KBM-7 (cell line): Measurements from ENCODE around the gene C9orf85.
"Not testable (repeated sequence)": the region's sequence is repeated elsewhere in the genome, so short reads cannot be mapped to it uniquely, and the experiment has no call there.

ENCODE experiments used
- DNase-seq: peaks from one replicate; pipeline ENCODE4 v3.0.0-alpha.2; 2015
- in situ Hi-C: fragments of 300-500 bp; cut with MboI; formaldehyde crosslinking; loops from 2 replicates; pipeline ENCODE4 v1.14.3; 2020; ENCODE audit warnings: low sequenced_read_pairs, low pct_unique_long_range_greater_than_20kb, mixed read lengths

C9orf85 gene

GRCh38 chr9:71911061-71911907 lies at the start of gene C9orf85, which contains the start of gene ABHD17B:
TSS of gene C9orf85 (plus strand) at chr9:71911639. CDS start at chr9:71911735, 96 bp downstream.
TSS of gene ABHD17B (minus strand) at chr9:71911193. CDS start at chr9:71875080, 36,113 bp downstream.
- DNase-seq = peak; percentile 100
- in situ Hi-C loops = no loop called here

- DNase-seq = no peak
- in situ Hi-C loops = no loop called here
Measured at GRCh38 chr9:71863631-71864030, 47.8 kb upstream of the C9orf85 start.

- in situ Hi-C loops = no loop called here
- DNase-seq = no peak
Measured at GRCh38 chr9:71875345-71875744, 36.1 kb upstream of the C9orf85 start.

- in situ Hi-C loops = no loop called here
- DNase-seq = no peak
Measured at GRCh38 chr9:71876106-71876505, 35.3 kb upstream of the C9orf85 start.

GRCh38 chr9:71876829-71877228 lies 34.6 kb upstream of the C9orf85 start:
- DNase-seq = no peak
- in situ Hi-C loops = no loop called here

GRCh38 chr9:71878327-71879274 lies 32.8 kb upstream of the C9orf85 start:
- in situ Hi-C loops = no loop called here
- DNase-seq = no peak

GRCh38 chr9:71879644-71880174 lies 31.7 kb upstream of the C9orf85 start:
- in situ Hi-C loops = no loop called here
- no peak for DNase-seq

- DNase-seq = no peak
- in situ Hi-C loops = no loop called here
Measured at GRCh38 chr9:71884005-71884404, 27.4 kb upstream of the C9orf85 start.

GRCh38 chr9:71885467-71885866 lies 26.0 kb upstream of the C9orf85 start:
- DNase-seq = no peak
- in situ Hi-C loops = no loop called here

GRCh38 chr9:71886015-71886414 lies 25.4 kb upstream of the C9orf85 start:
- DNase-seq = no peak
- in situ Hi-C loops = no loop called here

- in situ Hi-C loops = no loop called here
- DNase-seq = no peak
Measured at GRCh38 chr9:71886541-71886940, 24.9 kb upstream of the C9orf85 start.

GRCh38 chr9:71887362-71887761 lies 24.1 kb upstream of the C9orf85 start:
- in situ Hi-C loops = no loop called here

GRCh38 chr9:71890042-71890679 lies 21.3 kb upstream of the C9orf85 start:
- in situ Hi-C loops = no loop called here
- DNase-seq = no peak

More at GRCh38 chr9:71887362-71887761, 24.1 kb upstream of the C9orf85 start:
- no peak for DNase-seq

- DNase-seq = no peak
- in situ Hi-C loops = no loop called here
Measured at GRCh38 chr9:71891557-71892189, 19.8 kb upstream of the C9orf85 start.

- no peak for DNase-seq
- in situ Hi-C loops = no loop called here
Measured at GRCh38 chr9:71895117-71895516, 16.3 kb upstream of the C9orf85 start.

- DNase-seq = no peak
- in situ Hi-C loops = no loop called here
Measured at GRCh38 chr9:71895955-71896354, 15.5 kb upstream of the C9orf85 start.

GRCh38 chr9:71896761-71897160 lies 14.7 kb upstream of the C9orf85 start:
- in situ Hi-C loops = no loop called here

GRCh38 chr9:71897577-71897976 lies 13.9 kb upstream of the C9orf85 start:
- in situ Hi-C loops = no loop called here
- peak; percentile 65 for DNase-seq

More at GRCh38 chr9:71896761-71897160, 14.7 kb upstream of the C9orf85 start:
- DNase-seq = no peak

GRCh38 chr9:71898756-71899155 lies 12.7 kb upstream of the C9orf85 start:
- in situ Hi-C loops, DNase-seq: not testable (repeated sequence)
